DMS79 (cell line): ENCODE measurements around the gene RNF222.
A peak's percentile ranks its signal among the peaks of the same experiment; 100 is the strongest.
"Not testable (repeated sequence)": the region's sequence is repeated elsewhere in the genome, so short reads cannot be mapped to it uniquely, and the experiment has no call there.

ENCODE experiments used
- DNase-seq: peaks from one replicate; lab custom pipeline; 2025; lab: John Stamatoyannopoulos, UW

RNF222 gene

DNA sequence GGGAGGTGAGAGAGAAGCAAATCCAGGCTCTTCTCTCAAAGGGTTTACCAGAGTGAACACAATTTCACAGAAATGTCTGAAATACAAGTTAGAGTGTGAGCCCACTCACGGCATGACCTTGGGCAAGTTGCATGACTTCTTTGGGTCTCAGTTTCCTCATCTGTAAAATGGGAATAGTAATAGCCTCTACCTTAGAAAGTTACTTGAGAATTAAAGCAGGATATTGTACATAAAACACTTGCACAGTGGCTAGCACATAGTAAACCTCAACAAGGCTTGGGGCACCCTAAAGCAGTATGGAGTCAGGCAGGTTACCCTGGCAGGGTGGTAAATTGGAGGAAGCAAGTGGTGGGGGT, 13.2 kb upstream of the RNF222 start:
- no peak for DNase-seq

DNA sequence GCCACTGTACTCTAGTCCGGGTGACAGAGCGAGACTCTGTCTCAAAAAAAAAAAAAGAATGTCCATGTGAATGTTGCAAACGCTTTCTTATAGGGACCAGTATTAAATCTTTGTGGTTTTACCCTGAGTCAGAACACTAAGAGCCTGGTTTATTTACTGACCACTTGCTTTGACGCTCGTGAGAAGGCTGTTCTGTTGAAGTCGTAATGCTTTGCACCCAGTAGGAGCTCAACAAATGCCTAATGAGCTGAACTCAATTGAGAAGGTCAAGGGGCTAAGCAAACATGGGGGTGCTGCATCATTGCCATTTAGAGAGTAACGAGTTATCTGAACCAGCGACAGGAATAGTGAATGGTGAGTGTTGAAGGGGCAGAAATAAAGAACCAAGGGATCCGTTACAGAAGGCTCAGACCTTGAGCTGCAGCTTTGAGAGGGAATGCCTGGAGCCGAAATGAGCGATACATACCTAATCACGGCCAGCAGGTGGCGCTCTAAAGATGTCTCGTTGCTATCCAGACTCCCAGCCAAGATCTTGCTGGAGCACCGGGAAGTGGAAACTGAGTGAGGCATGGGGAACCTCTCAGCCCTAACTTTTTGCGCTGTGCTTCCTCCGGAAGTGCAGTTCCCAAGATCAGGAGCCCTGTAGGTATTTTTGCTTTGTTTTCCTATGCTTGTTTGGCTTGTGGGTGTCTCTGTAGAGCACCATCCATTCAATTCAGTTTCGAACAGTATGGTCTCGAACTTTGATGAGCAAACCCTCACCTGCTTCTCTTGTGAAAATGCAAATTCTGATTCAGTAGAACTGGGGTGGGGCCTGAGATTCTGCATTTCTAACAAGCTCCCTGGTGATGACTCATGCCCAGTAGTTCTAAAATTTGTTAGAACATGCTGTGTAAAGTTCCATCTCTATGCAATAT, 12.6 kb upstream of the RNF222 start:
- peak; percentile 26 for DNase-seq

DNA sequence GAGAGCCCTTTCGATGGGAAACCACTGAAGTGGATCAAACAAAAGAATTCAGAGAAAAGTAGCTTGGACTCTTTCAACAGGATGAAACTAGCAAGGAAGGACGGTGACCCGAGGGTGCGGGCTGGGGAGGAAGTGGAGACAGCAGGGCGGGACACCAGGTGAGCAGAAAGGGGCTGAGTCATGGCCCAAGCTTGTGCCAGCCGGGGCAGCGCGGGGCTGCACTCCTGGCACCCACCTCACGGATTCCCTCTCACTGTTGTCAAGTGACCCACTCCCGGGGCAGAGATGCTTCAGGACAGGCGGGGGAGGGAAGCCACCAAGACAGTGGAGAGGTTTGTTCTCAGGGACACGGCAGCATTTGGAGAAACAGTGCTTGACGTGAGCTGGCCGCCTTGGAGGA, 10.7 kb upstream of the RNF222 start:
- no peak for DNase-seq

DNA sequence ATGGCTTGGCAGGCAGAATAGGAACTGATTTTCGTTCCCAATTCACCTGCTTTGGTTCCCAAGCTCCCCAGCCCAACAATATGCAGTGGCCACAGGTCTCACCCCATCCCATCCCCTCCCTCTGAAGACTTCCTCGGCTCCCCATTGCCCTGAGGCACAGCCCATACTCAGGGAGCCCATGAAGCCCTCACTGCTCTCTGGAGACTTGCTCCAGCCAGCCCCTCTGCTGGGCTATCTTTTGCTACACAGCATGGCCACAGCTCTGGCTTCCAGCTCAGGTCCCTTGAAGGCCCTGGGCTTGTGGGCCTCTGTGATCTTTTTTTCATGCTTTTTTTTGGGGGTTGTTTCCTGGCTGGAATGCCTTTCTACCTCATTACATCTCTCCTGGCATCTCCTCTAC, 8.5 kb upstream of the RNF222 start:
- no peak for DNase-seq

DNA sequence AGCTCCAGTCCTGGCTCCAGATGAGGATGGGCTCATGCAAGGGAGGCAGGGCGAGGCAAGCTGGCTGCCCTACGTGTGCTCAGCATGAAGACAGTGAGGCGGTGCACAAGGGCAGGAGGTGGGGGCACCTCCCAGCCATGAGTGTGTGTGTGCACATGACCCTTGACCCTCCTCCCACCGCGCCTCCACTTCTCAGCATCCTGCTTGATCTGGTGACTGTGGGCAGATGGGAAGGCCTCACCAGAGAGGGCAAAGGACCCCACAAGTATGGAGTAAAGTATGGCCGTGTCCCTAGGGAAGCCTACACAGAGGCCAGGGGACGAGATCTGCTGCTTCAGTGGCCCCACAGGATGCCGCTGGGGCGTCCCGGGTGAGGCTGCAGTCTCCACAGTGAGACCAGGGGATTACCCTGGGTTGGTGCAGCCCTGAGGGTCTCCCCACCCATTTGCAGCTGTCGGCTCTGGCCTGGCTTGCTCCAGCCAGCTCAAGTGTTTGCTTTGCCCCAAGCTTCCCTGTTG, 7.9 kb upstream of the RNF222 start:
- no peak for DNase-seq

DNA sequence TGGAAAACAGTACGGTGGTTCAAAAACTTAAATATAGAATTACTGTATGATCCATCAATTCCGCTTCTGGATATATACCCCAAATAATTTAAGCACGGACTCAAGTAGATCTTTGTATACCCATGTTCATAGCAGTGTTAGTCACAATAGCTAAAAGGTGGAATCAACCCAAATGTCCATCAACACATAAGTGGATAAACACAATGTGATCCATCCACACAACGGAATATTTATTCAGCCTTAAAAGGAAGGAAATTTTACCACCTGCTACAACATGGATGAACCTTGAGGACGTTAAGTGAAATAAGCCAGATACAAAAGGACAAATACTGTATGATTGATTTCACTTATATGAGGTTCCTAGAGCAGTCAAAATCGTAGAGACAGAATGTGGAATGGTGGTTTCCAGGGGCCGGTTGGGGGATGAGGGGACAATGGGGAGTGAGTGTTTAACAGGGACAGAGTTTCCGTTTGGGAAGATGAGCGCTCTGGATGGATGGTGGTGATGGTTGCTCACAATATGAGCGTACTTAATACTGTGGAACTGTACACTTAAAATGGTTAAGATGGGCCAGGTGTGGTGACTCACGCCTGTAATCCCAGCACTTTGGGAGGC, 5.4 kb upstream of the RNF222 start:
- DNase-seq = no peak

DNA sequence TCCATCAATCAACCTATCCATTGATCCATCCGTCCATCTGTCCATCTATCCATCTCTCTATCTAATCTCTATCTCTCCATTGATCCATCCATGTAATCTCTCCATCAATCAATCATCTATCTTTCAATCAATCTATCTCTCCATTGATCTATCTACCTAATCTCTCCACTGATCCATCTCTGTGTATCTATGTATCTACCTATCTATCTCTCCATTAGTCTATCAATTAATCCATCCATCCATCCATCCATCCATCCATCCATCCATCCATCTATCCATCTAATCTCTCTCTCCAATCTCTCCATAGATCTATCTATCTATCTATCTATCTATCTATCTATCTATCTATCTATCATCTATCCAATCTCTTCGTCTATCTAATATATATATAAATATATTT, 3.5 kb upstream of the RNF222 start:
- no peak for DNase-seq

DNA sequence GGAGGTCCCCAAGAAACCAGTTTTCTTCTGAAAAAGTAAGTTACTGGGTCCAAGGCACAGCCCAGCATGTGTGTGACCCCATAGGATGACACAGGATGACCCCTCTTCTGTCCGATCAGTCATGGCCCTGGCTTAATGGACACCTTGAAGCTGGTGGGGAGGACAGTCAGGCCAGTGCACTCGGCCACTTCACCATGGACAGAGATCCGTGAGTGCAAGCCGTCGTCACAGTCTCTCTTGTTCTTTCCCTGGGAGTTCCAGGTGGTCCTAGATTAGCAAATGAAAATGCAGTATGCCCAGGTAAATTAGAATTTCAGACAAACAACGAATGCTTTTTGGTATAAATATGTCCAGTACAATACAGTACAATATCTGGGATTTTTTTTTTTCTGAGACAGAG, 1.4 kb upstream of the RNF222 start:
- DNase-seq = no peak

DNA sequence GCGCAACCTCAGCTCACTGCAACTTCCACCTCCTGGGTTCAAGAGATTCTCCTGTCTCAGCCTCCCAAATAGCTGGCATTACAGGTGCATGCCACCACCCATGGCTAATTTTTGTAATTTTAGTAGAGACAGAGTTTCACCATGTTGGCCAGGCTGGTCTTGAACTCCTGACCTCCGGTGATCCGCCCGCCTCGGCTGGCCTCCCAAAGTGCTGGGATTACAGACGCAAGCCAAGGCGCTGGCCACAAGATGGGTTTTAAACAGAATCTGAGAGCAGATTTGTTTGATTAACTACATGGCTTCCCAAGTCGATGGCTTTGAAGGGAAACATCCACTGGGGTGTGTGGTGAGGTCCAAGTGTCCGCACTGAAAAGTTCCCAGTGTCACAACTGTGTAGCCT, 3.1 kb downstream of the RNF222 start:
- DNase-seq = not testable (repeated sequence)

DNA sequence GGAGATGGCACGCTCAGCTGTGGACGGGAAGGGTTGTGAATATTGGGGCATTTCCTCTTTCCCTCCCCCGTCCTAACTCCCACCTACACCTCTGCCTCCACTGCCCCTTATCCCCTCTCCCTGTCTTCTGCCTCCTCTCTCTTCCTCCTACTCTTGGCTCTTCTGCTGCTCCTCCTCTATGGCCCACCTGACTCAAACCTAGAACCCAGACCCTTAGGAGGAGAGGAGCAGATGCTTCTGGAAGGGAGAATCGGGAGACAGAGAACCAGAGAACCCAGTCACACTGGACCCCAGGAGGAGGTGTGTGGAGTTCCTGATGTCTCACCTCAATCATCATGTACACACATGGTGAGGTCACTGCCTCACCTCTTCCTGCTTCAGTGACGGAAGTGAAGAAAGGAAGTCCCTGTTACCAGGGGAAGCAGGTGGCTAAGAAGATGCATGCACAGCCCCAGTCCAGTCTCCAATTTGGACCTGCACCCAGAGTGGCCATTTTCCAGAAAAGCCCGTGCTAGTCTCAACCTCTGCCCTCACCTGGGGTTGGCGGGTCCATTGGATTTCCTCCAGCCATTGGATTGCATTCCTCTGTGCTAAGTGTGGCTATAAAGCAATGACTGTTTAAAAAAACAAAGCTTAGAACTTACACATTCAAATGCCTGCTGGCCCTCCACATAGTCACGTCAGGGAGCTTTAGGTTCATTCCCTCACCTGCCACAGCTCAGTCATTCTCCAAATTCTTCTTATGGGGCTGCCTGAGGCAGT, 4.0 kb downstream of the RNF222 start:
- DNase-seq = no peak

DNA sequence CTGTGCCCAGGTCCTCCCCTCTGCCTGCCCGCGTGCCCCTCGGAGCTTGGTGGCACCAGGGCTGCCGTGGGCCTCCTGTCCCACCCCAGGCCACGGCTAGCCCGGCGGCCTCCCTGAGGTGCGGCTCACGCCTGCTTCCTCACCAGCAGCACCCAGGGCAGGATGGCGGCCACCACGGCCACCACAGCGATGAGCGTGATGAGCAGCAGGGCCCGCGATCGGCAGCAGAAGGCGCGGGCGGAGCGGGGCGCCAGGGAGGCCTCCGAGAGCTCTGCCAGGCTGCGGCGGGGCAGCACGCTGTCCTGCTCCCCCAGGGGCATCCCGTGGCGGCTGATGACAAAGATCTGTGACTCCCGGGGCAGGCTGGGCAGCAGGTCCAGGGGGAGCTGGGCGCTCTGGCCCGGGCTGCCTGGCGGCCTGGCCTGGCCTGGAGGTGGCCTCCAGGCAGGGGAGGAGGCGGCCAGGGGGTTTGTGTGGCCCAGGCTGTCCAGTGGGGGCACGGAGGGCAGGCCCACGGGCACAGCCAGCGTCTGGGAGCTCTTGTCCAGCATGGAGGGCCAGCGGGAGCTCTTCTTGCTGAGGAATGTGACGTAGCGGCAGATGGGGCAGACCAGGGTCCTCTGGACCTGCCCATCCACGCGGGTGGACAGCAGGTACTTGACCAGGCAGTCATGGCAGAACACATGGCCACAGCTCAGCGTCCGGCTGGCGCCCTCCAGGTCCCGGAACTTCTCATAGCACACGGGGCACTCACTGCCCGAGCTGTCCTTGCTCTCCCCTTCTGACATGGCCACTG, 4.8 kb downstream of the RNF222 start:
- no peak for DNase-seq

DNA sequence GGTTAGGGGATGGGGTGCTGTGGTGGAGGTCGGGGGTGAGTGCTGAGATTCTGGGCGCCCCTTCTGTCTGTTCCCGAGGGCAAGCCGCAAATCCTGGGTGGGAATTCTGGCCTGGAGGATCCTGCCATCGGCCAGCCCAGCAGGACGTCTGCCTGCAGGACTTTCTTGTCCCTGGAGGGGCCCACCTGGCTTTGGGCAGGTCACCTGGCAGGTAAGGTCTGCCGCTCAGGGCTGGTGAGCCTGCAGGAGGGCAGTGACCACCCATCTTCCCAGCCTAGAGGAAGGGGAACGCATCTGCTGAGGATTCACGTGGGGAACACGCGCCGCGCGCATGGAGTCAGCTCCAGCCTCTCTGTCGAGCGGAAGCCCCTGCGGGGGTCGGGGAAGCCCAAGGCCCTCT, 5.4 kb downstream of the RNF222 start:
- no peak for DNase-seq

DNA sequence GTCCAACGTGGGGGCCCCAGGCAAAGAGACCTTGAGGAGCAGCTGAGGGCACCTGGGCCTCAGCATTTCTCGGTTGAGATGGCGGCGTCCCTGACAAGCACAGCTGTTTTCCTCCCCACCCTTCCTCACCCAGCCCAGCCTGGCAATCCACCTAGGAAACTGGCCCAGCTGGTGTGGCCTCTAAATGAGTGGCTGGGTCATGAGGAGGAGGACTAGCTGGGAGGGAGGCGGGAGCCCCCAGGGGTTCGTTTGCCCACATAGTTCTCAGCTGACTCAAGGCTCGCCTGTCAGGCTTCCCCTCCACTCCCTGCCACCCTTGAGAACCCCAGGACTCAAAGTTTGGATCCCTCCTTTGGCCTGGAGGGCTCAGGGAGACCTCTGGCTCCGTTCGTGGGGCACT, 5.9 kb downstream of the RNF222 start:
- DNase-seq = no peak

DNA sequence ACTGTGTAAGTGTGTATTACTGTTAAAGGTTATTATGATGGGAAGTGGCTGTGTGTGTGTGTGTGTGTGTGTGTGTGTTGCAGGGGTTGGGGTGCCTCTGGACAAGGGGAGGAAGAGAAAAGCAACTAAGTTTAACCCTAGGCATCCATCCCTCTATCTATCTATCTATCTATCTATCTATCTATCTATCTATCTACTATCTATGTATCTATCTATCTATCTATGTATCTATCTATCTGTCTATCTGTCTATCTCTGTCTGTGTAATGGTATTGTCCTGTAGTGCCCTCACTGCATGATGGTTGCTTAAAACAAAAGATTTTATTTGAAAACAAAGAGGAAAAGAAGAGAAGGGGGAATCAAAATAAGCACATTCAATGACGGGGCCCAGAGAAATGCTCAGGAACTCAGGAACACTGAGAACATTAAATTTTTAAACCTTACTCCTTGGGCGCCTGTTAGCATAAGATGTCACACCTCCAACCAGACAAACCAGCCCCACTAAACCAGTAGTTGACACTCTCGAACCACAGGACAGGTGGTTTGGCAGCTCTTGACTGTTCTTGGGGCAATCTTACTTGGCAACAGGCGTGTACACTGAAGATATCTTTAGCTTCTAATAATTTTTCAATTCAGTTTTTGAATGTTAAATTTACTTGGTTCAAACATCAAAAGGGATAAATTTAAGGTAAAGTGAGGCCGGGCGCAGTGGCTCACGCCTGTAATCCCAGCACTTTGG, 9.5 kb downstream of the RNF222 start:
- DNase-seq = no peak

DNA sequence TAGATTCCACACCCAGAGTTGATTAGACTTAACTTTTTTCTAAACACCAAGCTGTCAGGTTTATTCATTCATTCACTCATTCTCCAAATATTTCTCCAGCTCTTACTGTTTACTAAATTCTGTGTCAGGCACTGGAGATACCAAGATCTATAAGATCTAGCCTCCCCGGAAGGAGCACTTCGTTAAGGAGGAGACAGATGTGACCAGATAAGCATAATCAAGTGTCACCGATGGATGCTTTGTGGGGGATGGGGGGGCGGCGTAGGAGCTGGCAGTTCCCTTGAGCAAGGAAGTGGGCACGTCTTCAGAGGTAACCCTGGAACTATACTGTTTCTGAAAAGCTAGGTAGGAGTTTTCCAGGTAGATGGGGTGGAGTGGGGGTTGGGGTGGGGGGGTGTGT, 10.8 kb downstream of the RNF222 start:
- DNase-seq = no peak

DNA sequence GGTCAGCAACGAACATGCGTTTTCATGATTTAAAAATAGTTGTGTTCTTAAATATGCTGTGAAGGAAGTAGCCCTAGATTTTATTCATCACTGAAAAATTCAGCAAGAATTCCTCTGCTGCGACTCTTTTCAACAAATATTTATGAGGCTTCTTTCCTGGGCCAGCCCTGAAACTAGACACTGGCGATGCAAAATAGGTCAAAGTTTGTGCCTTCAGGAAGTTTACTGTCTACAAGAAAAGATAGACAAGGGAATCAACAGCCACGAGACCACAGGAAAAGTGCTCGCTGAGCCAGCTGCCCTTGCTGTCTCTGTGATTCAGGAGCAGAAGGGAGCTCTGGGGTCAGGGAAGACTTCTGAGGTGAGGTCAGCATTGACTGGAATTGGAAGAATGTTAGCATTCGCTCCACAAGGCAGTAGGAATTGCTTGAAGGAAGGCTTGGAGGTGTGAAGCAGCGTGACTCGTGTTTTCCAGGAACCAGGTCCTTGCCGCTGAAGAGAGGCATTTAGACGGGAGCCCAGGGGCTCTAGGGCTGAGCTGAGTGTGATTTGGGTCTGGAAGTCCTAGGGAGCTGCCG, 12.7 kb downstream of the RNF222 start:
- no peak for DNase-seq

DNA sequence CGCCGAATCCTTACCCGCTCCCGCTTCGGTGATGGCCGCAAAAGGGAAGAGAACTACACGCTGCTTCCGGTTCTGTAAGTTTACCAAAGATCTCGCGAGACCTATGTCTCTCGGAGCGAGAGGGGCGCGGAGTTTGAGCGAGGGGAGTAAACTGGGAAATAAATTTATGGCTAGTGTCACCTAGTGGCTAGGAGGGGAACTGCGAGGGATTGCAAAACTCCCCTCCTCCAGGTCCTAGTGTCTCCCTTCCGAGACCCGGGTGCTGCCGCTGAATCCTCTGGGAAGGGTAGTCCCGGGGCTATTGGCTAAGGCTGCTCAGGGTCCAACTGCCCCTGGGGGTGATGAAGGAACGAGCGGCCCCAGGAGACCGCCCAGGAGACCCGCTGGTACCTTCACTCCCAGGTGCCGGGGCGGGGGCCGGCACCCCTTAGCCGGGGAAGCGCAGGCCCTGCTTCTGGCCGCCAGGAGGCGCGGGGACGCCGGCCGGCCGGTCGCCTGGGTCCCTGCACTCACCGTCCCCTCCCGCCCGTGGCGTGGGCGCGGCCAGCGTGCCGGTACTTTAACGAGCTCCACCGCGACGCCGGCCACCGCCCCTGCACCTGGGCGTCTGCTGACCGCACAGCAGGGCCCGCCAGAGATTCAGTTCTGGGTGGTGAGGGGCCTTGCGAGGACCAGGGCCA, 14.3 kb downstream of the RNF222 start, which contains the start of gene RPL26:
Gene RPL26, minus strand, starts transcription at position 51 of the 680 bp plus-strand sequence. CDS start 883 bp downstream, outside the sequence.
- peak; percentile 82 for DNase-seq

DNA sequence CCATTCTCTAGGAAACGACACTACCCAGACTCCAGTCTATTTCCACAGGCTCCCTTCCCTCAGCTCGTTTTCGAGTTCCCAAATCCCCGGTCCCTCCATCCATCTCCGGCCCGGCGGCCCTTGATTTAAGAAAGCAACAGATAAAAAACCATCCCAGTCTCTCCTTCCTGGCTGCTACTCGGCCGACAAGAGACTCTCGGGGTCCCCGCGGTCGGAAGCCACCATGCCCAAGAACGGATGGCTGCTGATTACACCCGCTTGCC, 14.8 kb downstream of the RNF222 start:
- DNase-seq = no peak

DNA sequence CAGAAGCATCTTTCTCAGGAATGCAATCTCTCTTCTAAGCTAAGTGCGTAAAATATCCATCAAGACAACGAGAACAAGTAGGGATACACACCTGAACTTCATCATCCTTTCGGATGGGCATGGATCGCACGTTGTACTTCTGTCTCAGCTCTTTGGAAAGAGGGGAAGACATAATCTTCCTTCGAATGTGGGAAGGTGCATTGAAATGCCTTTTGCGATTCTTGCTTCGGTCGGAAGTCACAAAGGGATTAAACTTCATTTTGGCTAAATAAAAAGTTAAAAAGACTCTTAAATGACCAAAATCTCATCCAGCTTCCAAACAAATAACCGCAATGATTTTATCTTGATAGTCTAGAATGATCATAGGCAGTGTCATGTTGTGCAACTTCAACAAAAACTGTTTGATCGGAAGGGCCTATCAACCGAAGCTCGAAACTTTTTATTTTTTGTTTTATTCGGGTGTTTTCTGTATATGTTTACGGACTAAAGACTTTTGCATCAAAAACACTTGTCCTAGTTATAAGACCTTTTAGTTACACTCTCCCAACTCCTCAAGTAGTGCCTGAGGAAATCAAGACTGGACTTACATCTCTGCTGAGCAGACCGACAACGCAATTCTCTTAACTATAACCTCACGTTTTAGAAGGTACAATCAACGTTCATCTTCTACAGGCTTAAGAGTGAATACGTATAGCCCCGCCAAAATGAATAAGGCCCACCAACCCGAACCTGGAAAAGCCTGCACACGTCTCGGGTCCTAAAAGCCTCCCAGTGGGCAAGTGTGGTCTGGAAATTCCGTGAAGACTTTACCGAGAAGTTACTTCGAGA, 15.4 kb downstream of the RNF222 start:
- no peak for DNase-seq

DNA sequence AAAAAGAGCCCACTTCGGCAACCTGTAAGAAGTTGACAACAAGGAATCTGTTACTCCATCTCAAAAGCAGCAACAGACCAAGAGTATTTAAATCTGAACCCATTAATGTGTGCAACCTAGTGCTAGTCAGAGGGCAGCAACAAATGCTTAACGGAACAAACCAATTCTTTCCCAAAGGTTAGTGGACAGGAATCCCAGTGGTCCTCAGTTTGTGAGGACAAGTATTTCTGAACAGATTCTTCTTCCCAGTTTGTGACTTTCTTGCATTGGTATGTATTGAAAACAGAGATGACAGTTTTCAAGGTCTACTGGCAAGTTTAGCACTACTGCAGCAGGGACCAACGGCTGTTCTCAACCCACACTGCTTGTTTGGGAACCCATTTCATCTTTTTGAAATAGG, 17.6 kb downstream of the RNF222 start:
- no peak for DNase-seq
